ENCODE measurements around the gene ATF6B.

Gene ATF6B

DNA sequence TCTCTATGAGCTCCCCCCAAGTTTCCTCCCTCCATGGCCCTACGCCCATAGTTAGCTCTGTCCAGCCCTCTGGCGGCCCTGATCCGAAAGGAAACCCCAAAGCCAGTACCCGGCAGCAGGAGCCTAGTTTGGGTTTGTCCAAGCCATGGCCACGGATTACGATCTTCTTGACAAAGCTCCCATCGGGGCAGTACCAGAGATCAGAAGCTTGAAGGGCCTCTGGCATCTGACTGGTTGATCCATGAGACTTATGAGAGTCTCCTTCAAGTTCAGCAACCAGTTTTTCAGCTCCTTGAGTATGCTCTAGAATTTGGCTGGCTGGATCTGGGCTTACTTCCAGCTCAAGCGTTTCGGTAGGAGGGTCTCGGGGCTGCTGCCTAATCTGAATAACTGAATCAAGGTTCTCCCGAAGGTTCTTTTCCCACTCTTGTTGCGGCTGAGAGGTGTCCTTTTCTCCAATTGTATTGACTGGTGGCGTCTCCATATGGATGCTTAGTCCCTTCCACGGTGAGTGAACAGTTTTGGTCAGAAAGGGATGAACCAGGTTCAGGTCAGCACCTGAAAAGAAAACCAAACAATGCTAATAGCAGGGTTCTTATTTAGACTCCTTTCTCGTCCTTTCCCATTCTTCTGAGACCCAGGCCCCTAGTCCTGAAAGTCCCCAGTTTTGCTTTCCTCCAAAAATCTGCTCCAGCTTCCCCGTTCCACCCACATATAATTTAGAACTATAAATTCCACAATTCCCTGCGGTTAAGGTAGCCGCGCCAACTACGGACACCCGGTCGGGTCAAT is 1.4 kb upstream of the ATF6B start:
- Histone ChIP-seq H3K27me3 (replicated peaks) (no peaks in the 10 kb centered on the region), H3K27ac (peak overlapping the region; percentile 64), H3K36me3 (replicated peaks) (no peaks in the 10 kb centered on the region), H3K4me3 (ENCODE audit: low read depth, low read length) (peak overlapping the region; percentile 77)
- TF ChIP-seq CTCF (IDR thresholded peaks at IDR 0.05; ENCODE audit: low read depth, low read length, missing control alignments), result no peak
- DNase-seq, result no peak
- in situ Hi-C loops (cut with HindIII; ENCODE audit: low pct_ligation_motif_present, low sequenced_read_pairs), result loop anchor here (10.0 kb wide), 1 partner anchor 55 kb away; the partner anchor contains the start of gene AGER

- peak overlapping the region; percentile 3 for H3K4me3 ChIP-seq (ENCODE audit: low read depth, low read length)
- no peak for DNase-seq
- no peak overlapping the region for H3K27ac ChIP-seq
- no peaks in the 10 kb centered on the region for H3K27me3 ChIP-seq (replicated peaks)
- peaks cover 3% of the 10 kb centered on the region for H3K36me3 ChIP-seq (replicated peaks)
- no peak for TF ChIP-seq CTCF (IDR thresholded peaks at IDR 0.05; ENCODE audit: low read depth, low read length, missing control alignments)
- in situ Hi-C loops (cut with HindIII; ENCODE audit: low pct_ligation_motif_present, low sequenced_read_pairs), result loop anchor here (10.0 kb wide), 1 partner anchor 56 kb away; the partner anchor contains the start of gene AGER
These were observed 778 bp upstream of the ATF6B start for GRCh38 chr6:32128751-32129296.

DNA sequence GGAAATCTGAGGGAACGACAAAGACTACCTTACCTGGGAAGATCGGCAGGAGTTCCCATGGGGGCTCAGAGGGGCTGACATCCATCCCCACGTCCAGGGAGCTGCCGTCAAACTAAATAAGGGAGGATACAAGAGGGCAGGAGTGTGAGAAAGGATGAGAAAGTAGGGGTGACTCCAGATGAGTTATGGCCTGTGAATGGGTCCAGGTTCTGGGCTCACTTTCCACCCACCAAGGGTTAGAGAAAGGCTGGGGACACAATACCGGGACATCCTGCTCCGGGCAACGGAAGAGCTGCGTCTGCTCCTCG is 683 bp downstream of the ATF6B start:
- no peak for DNase-seq
- in situ Hi-C loops (cut with HindIII; ENCODE audit: low pct_ligation_motif_present, low sequenced_read_pairs), result loop anchor here (10.0 kb wide), 1 partner anchor 57 kb away; the partner anchor contains the start of gene AGER
- Histone ChIP-seq H3K27me3 (replicated peaks) (no peaks in the 10 kb centered on the region), H3K36me3 (replicated peaks) (peaks cover 3% of the 10 kb centered on the region), H3K27ac (peak overlapping the region; percentile 90), H3K4me3 (ENCODE audit: low read depth, low read length) (peak overlapping the region; percentile 100)
- no peak for TF ChIP-seq CTCF (IDR thresholded peaks at IDR 0.05; ENCODE audit: low read depth, low read length, missing control alignments)

DNA sequence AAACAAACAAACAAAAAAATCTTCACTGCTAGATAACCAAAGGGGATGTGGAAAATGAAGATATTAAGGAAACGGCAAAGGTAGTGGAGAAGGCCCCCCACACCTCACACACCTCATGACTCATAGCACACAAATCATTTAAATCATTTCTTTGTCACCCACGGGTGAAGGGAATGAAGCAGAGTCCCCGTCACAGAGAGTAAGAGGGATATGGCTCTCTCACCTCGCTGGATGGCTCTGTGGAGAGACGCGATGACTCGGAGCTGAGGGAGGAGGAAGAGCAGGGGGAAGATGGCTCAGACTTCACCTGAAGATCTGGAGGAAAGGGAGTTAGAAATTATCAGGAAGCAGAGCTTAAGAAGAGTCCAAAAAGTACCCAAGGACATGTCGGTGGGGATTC is 1.2 kb downstream of the ATF6B start:
- Histone ChIP-seq H3K36me3 (replicated peaks) (peaks cover 4% of the 10 kb centered on the region), H3K27ac (no peak overlapping the region), H3K27me3 (replicated peaks) (no peaks in the 10 kb centered on the region), H3K4me3 (ENCODE audit: low read depth, low read length) (peak overlapping the region; percentile 100)
- no peak for TF ChIP-seq CTCF (IDR thresholded peaks at IDR 0.05; ENCODE audit: low read depth, low read length, missing control alignments)
- DNase-seq, result no peak
- in situ Hi-C loops (cut with HindIII; ENCODE audit: low pct_ligation_motif_present, low sequenced_read_pairs), result loop anchor here (10.0 kb wide), 1 partner anchor 58 kb away; the partner anchor contains the start of gene AGER

DNA sequence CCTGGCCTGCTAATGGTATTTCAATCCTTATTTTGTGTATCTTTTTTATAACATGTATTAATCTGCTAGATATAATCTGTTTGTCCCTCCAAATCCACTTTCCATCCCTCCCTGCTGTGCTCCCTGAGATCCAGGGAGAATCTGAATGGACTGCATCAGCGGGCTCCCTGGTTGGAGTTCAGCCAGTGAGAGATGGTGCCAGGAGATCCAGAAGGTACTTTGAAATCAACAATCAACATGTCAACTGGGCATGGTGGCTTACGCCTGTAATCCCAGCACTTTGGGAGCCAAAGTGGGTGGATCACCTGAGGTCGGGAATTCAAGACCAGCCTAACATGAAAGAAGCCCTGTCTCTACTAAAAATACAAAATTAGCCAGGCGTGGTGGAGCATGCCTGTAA is 4.4 kb downstream of the ATF6B start:
- in situ Hi-C loops (cut with HindIII; ENCODE audit: low pct_ligation_motif_present, low sequenced_read_pairs), result loop anchor here (10.0 kb wide), 1 partner anchor 61 kb away; the partner anchor contains the start of gene AGER
- Histone ChIP-seq H3K27me3 (replicated peaks) (no peaks in the 10 kb centered on the region), H3K36me3 (replicated peaks) (peaks cover 22% of the 10 kb centered on the region), H3K4me3 (ENCODE audit: low read depth, low read length) (no peak overlapping the region), H3K27ac (no peak overlapping the region)
- DNase-seq, result no peak
- TF ChIP-seq CTCF (IDR thresholded peaks at IDR 0.05; ENCODE audit: low read depth, low read length, missing control alignments), result no peak

All from brain microvascular endothelial cell (primary cell).